HG03139 (cell line): ENCODE results near the gene CDKAL1.
"Not testable (repeated sequence)": the region's sequence is repeated elsewhere in the genome, so short reads cannot be mapped to it uniquely, and the experiment has no call there.

Experiments
- ATAC-seq: cut with Tn5 transposase; IDR thresholded peaks from one replicate; pipeline ENCODE4 v1.9.1; 2021; ENCODE audit not compliant: unreplicated experiment

Gene CDKAL1

GRCh38 chr6:20827798-20828197, 293.5 kb downstream of the CDKAL1 start:
- ATAC-seq, result no peak

- ATAC-seq, result no peak
Observed at GRCh38 chr6:20830576-20830975, 296.3 kb downstream of the CDKAL1 start.

GRCh38 chr6:20831251-20831650, 297.0 kb downstream of the CDKAL1 start:
- ATAC-seq, result not testable (repeated sequence)

DNA sequence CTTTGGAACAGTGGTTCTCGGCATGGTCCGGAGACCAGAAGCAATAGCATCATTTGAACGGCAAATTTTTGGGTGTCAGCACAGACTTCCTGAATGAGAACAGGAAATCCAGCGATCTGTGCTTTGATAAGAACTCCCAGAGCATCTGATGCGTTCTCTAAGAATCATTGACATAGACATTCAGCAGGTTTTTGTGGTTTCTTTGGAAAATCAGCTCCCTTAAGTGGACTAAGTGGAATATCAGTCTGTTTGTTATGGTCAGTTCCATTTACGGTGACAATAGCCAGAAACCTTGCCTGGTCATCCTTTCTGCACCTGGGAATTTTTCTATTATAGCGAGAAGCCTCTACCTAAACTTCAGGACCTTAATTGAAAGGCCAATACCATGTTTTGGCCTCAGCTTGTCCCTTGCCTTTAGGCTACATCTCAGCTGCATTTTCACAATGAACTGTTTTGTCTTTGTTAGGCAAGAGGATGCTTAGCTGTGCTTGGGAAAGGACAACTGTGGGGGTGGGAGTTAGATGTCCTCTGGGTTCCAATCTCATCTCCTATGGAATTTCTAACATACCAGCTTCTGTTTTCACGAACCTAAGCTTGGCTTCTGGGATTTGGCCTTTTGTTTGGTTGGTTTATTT, 299.7 kb downstream of the CDKAL1 start:
- no peak for ATAC-seq

GRCh38 chr6:20835315-20836010, 301.2 kb downstream of the CDKAL1 start:
- ATAC-seq, result no peak

GRCh38 chr6:20837189-20837588, 302.9 kb downstream of the CDKAL1 start:
- ATAC-seq, result no peak

DNA sequence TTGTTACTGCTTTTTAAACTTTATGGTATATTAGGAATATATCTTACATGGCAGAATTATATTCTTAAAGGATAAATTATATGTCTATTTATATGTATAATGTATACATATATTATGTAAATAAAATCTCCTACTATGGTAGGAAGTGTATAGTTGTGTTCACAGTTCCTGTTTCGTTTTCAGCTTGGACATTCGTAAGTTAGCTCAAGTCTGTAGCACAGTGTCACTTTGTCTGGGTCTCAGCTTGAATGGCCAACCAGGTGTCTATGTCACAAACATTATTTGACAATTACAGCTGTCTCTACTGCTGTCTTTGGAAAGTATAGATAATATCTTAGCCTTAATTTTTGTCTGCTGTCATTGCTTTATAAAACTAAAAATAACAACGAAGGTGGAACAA, 303.9 kb downstream of the CDKAL1 start:
- no peak for ATAC-seq

DNA sequence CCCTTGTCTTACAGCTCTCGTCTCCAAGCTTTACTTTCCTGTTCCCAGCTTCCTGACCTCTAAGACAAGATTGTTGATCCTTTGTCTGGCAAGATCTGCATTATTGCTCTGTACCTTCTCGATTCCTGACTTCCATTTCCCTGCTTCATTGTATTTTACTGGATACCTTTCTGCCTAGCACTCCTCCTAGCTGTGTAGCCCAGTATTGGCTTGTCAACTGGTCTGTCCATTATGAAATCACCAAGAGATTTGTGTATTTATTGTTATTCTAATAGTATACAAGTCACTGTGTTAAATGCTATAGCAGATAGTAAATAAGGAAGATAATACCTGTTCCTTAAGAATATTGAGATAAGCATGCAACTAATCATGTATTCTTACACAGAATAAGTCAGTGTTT, 305.4 kb downstream of the CDKAL1 start:
- no peak for ATAC-seq

GRCh38 chr6:20840675-20841074, 306.4 kb downstream of the CDKAL1 start:
- no peak for ATAC-seq

DNA sequence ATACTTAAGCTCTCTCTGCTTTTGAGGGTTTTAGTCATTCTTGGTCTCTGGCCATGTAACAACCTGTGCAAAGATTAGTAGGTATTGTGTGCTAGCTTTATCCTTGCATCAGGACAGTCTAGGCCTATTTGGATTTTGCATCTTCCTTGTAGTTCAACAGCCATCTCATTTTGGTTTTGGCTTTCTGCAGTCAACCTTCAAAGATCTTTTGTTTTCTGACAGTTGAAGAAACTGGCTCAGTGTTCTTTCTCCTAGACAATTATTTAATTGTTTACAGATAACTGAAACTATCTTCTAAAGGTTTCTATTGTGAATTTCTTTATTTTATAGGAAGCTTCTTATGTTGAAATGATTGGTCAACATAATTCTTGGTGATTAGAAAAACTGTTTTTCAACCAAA, 307.5 kb downstream of the CDKAL1 start:
- ATAC-seq, result no peak

GRCh38 chr6:20845592-20845991, 311.3 kb downstream of the CDKAL1 start:
- ATAC-seq, result no peak

DNA sequence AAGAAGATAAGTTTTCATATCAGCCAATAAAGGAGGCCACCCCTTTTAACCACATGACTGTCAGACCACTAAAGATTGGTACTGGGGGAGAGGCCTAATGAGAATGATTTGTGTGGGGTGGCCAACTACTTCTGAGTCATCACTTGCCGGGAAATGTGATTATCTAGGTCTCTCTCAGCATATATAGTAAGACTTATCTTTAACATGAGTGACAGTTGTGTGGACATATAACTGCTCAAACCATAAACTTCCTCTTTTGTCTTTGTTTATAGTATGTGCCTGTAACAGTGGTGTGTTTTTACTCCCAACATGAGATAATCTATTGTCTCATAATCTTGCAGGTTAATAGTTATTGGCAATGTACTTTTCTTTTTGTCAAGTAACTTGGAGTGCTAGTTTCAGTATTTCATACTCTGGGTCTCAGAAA, 312.4 kb downstream of the CDKAL1 start:
- ATAC-seq, result peak; percentile 66

DNA sequence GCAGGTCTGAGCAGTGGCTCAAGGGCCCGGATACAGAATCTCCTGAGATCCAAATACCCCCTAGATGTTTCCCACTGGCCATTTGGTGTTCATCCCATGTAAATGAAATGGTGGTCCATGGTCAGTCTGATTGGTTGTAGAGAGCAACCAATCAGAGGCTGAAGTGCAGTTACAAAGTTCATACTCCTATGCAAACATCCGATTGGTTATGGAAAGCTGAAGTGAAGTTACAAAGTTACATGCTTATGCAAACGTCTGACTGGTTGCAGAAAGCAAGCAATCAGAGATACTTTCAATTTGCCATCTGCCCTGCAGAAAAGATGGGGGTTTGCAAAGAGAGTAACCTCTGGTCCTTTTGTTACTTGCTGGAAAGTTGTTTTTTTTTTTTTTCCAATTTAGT, 313.6 kb downstream of the CDKAL1 start:
- ATAC-seq, result no peak

DNA sequence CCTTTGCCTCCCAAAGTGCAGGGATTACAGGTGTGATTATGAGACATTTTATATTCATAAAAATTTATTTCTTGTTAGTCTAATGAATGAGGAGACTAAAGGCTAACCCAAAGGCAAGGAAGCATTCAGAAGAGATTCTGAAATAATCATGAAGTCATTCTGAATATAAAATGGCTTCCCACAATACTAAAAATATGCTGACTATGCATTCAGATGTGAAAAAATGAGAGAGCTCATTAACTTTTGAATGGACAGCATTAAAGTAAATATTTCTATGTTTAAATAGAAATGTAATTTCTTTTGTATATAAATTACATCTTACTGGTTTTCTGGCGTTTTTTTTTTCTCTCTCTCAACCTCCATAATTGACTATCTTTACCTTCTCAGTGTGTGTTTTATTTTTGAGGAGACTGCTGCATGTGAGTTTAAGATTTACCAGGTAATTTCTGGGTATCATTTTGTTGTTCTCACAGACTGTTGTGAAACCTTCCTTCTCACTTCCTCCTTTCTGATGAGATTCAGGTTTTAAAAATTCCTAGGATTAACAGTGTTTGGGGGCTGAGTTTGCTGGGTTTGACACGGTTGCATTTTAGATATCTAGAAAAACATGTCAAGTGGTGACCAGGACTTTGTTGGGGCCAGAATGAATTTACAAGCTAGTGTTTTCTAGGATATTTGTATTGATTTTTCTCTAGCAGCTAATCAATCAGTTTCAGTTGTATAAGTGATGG, 316.6 kb downstream of the CDKAL1 start:
- ATAC-seq, result no peak

DNA sequence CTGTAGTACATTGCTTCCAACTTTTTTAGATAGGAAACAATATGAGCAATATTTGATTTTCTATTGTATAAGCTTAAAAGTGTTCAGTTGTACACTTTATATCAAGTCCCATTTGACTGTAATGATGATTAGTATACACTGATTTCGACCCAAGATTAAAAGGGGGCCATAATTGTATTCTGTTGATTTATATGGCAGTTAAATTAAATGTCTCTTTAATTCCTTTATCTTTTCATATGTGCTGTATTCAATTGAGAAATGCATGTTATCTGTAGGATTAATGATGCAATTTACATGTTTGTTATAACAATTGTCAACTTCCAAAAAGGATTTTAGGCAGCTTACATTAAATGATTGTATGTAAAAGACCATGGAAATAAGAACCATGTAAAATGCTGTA, 317.5 kb downstream of the CDKAL1 start:
- ATAC-seq, result no peak

- no peak for ATAC-seq
Observed at GRCh38 chr6:20853828-20854227, 319.6 kb downstream of the CDKAL1 start.

DNA sequence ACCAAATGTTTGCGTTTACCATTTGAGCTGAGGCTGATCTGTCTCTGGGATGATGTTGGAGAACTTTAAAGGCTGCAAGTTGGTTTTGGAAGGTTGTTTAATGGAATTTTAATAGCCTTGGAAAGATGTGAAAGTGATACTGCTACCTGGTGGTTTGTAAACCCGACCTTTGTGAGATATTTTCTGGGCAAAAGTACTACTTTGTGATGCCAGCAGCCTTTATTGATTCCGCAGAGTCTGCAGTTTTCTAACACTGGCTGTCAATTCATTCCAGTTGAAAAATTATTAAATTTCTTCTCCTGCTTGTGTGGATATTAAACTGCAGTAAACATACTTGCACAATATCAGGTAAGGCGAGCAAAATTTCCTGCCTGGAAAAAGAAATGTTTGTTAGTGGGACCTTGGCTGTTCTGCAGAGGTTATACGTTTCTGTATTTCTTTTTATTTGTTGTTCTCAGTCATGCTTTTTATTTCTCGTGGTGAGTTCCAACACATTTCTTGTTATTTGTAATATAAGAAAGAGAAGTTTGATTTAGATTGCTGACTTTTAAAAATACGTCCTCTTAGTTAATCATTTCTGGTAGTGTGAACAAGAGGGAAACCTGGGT, 322.5 kb downstream of the CDKAL1 start:
- ATAC-seq, result no peak

- no peak for ATAC-seq
Observed at GRCh38 chr6:20861481-20861880, 327.2 kb downstream of the CDKAL1 start.

DNA sequence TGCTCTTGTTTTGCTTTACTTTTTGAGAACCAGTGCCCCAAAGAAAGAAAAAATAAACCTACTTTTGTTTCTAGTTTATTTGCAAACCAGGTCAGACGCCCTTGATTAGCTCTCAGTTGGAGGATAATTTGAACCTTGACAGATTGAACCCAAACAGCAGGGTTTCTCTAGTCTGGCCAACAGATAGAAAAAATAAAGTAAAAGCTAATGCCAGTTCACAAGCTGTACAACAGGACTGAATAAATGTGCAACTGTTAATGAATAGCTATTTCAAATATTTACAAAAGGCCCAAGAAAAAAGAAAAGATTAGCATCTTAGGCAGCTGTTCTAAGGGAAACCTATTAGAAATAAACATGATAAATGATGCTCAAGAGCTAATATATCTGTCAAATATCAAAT, 331.8 kb downstream of the CDKAL1 start:
- ATAC-seq, result no peak

GRCh38 chr6:20866935-20867703, 332.9 kb downstream of the CDKAL1 start:
- ATAC-seq, result no peak
